ENCODE measurements around the gene ZNF319. TPM values are rescaled to one million over a fixed set of nuclear protein-coding genes. Genes with fewer than 3 reads are reported as not detected.

The ZNF319 gene
- total and polyA plus RNA-seq, 5 experiments from 2014 or later, result 3.7 to 21.6 (median 10.7) TPM

GRCh38 chr16:57948027-57948426 is 52.4 kb downstream of the ZNF319 start:
- no peak for ATAC-seq
- H3K4me3 Mint-ChIP-seq, result no peak overlapping the region
- no peak for DNase-seq
- H3K36me3 Mint-ChIP-seq, result no peaks in the 10 kb centered on the region
- peaks cover 0 to 2% (median 0%) of the 10 kb centered on the region in 9 donors for H3K9me3 Mint-ChIP-seq
- no peaks in the 10 kb centered on the region for H3K4me1 Mint-ChIP-seq
- POLR2A ChIA-PET, result no interaction called here
- no peak overlapping the region for H3K27ac Mint-ChIP-seq
- H3K27me3 Mint-ChIP-seq, result peaks cover 0 to 5% (median 0%) of the 10 kb centered on the region in 5 donors

- ATAC-seq, result no peak
- Mint-ChIP-seq H3K27ac (no peak overlapping the region), H3K27me3 (peaks cover 0 to 5% (median 0%) of the 10 kb centered on the region in 5 donors), H3K9me3 (peaks cover 0 to 2% (median 0%) of the 10 kb centered on the region in 9 donors), H3K4me1 (no peaks in the 10 kb centered on the region), H3K36me3 (no peaks in the 10 kb centered on the region), H3K4me3 (no peak overlapping the region)
- DNase-seq, result no peak
- POLR2A ChIA-PET, result no interaction called here
Observed at GRCh38 chr16:57947261-57947660, 53.2 kb downstream of the ZNF319 start.

- Mint-ChIP-seq H3K4me1 (no peaks in the 10 kb centered on the region), H3K4me3 (no peak overlapping the region), H3K27ac (no peak overlapping the region), H3K36me3 (no peaks in the 10 kb centered on the region), H3K9me3 (peaks cover 0 to 2% (median 0%) of the 10 kb centered on the region in 9 donors), H3K27me3 (peaks cover 0 to 5% (median 0%) of the 10 kb centered on the region in 5 donors)
- DNase-seq (no peak), ATAC-seq (no peak)
- POLR2A ChIA-PET, result no interaction called here
Observed at GRCh38 chr16:57946181-57946801, 54.2 kb downstream of the ZNF319 start.

- ATAC-seq (no peak), DNase-seq (no peak)
- Mint-ChIP-seq H3K4me1 (no peaks in the 10 kb centered on the region), H3K4me3 (no peak overlapping the region), H3K27me3 (peaks cover 0 to 5% (median 0%) of the 10 kb centered on the region in 5 donors), H3K9me3 (peaks cover 0 to 2% (median 0%) of the 10 kb centered on the region in 9 donors), H3K27ac (no peak overlapping the region), H3K36me3 (no peaks in the 10 kb centered on the region)
- POLR2A ChIA-PET, result no interaction called here
Observed at GRCh38 chr16:57945740-57946138, 54.7 kb downstream of the ZNF319 start.

GRCh38 chr16:57944970-57945739 is 55.3 kb downstream of the ZNF319 start:
- H3K9me3 Mint-ChIP-seq, result peaks cover 0 to 2% (median 0%) of the 10 kb centered on the region in 9 donors
- POLR2A ChIA-PET, result no interaction called here

More at GRCh38 chr16:57944970-57945739, 55.3 kb downstream of the ZNF319 start:
- Mint-ChIP-seq H3K27me3 (peaks cover 0 to 5% (median 3%) of the 10 kb centered on the region in 5 donors), H3K36me3 (no peaks in the 10 kb centered on the region), H3K27ac (no peak overlapping the region), H3K4me1 (no peaks in the 10 kb centered on the region), H3K4me3 (no peak overlapping the region)
- DNase-seq (no peak), ATAC-seq (no peak)

Other genes with a start within 250 kb of the ZNF319 start
- gene KIFC3, start 198.2 kb downstream of the ZNF319 start, total RNA-seq, result under 1 TPM; 0.36 to 0.44 TPM
- gene KIFC3, start 198.2 kb downstream of the ZNF319 start, polyA plus RNA-seq, result under 1 TPM in 1 of 3 donors, not detected in 2; 0.23 TPM
- not detected for gene CNGB1, start 29.5 kb downstream of the ZNF319 start, total RNA-seq
- not detected for gene CNGB1, start 29.5 kb downstream of the ZNF319 start, polyA plus RNA-seq
- gene USB1, start 735 bp upstream of the ZNF319 start, total RNA-seq, result 10 to 100 TPM; 30.2 to 31.4 TPM
- gene USB1, start 735 bp upstream of the ZNF319 start, polyA plus RNA-seq, result 10 to 100 TPM; 31.1 to 36.4 (median 32.8) TPM
- gene MMP15, start 25.1 kb upstream of the ZNF319 start, total RNA-seq, result under 1 TPM; 0.25 to 0.36 TPM
- gene MMP15, start 25.1 kb upstream of the ZNF319 start, polyA plus RNA-seq, result under 1 TPM in 1 of 3 donors, not detected in 2; 0.06 TPM
- gene CFAP20, start 128.7 kb upstream of the ZNF319 start, total RNA-seq, result 10 to 100 TPM; 25.3 to 30.0 TPM
- 10 to 100 TPM; 23.9 to 38.8 (median 27.5) TPM for gene CFAP20, start 128.7 kb upstream of the ZNF319 start, polyA plus RNA-seq
- 10 to 100 TPM; 62.9 to 65.8 TPM for gene CSNK2A2, start 197.4 kb upstream of the ZNF319 start, total RNA-seq
- gene CSNK2A2, start 197.4 kb upstream of the ZNF319 start, polyA plus RNA-seq, result 10 to 100 TPM in 2 of 3 donors, 1 to 10 TPM in 1; 3.5 to 12.5 (median 11.4) TPM